Natural killer cell (primary cell): ENCODE data around the gene DAPK2. TPM values are rescaled to one million over a fixed set of nuclear protein-coding genes. Genes with fewer than 3 reads are reported as not detected.

Experiments used
- ATAC-seq, 3 donors: fragments of 150-1000 bp in 2 of 3; fragments of 200-7000 bp in 1 of 3; cut with Tn5 transposase; 1 replicate in 1 of 3; 2 replicates in 2 of 3; pipeline ENCODE4 v1.10.0; 2021; ENCODE audit warnings: mild to moderate bottlenecking in 2 of 3, moderate library complexity in 2 of 3
- DNase-seq, 2 donors: peaks; one replicate each; pipeline versions ENCODE4 v3.0.0 to v3.0.0-alpha.2; 2013 to 2021; ENCODE audit warnings: mixed read lengths in 1 of 2
- H3K27ac ChIP-seq: one replicate; pipeline ENCODE4 v1.5.1; 2013; ENCODE audit warnings: mild to moderate bottlenecking, low read length
- H3K27me3 ChIP-seq: one replicate; pipeline ENCODE4 v1.6.1; 2013; ENCODE audit warnings: low read length; ENCODE audit not compliant: control insufficient read depth, insufficient read depth
- H3K36me3 ChIP-seq: one replicate; pipeline ENCODE4 v1.6.1; 2013; ENCODE audit warnings: low read length; ENCODE audit not compliant: control insufficient read depth, insufficient read depth
- H3K4me1 ChIP-seq: one replicate; pipeline ENCODE4 v1.6.1; 2013; ENCODE audit warnings: low read length; ENCODE audit not compliant: control insufficient read depth, insufficient read depth
- H3K4me3 ChIP-seq: one replicate; pipeline ENCODE4 v1.5.1; 2013; ENCODE audit warnings: low read length
- H3K9me3 ChIP-seq: one replicate; pipeline ENCODE4 v1.6.1; 2013; ENCODE audit warnings: low read length; ENCODE audit not compliant: control insufficient read depth, insufficient read depth
- H3K27ac Mint-ChIP-seq, 2 donors: one replicate each; pipeline ENCODE4 v1.8.0; 2022; ENCODE audit warnings: mild to moderate bottlenecking in 2 of 2, mixed read lengths in 2 of 2, moderate library complexity in 1 of 2
- H3K27me3 Mint-ChIP-seq, 2 donors: one replicate each; pipeline ENCODE4 v1.8.0; 2022; ENCODE audit warnings: low read depth in 2 of 2, mixed read lengths in 2 of 2
- H3K36me3 Mint-ChIP-seq: one replicate; pipeline ENCODE4 v1.8.0; 2022; ENCODE audit warnings: mixed read lengths
- H3K4me1 Mint-ChIP-seq, 2 donors: one replicate each; pipeline ENCODE4 v1.8.0; 2022; ENCODE audit warnings: mixed read lengths in 2 of 2
- H3K4me3 Mint-ChIP-seq: one replicate; pipeline ENCODE4 v1.8.0; 2022; ENCODE audit warnings: mild to moderate bottlenecking, moderate library complexity, mixed read lengths
- H3K9me3 Mint-ChIP-seq, 2 donors: one replicate each; pipeline ENCODE4 v1.8.0; 2022; ENCODE audit warnings: mixed read lengths in 2 of 2
- WGBS: methylation state at CpG from one replicate; pipeline ENCODE4 v1.1.7; 2013; ENCODE audit warnings: missing lambda C conversion rate; ENCODE audit not compliant: insufficient coverage; 5-methylcytosine and 5-hydroxymethylcytosine counted together
- intact Hi-C: fragments of 100-400 bp; cut with micrococcal nuclease; formaldehyde crosslinking; loops from one replicate; pipeline ENCODE4 v1.14.2; 2022
- total RNA-seq, 4 donors: library from RNA; stranded (reverse); fragments of 120-200 nt in 1 of 4; gene quantifications; one replicate each; pipeline versions ENCODE4 v1.2.3 to v1.2.4, GENCODE V29; 2013 to 2022
- TF ChIP-seq, protein P1 (sequence below): fragments of 200-600 bp; IDR thresholded peaks from one replicate; pipeline ENCODE4 v1.8.0; 2022; ENCODE audit warnings: antibody characterized with exemption

DAPK2 gene
- total RNA-seq, 3 donors from 2014 or later (not counting 1 experiment from before 2014, with no cell fraction given), result 3.7 to 25.3 (median 6.0) TPM

GRCh38 chr15:64051093-64051402 is 4.8 kb upstream of the DAPK2 start:
- H3K27me3 ChIP-seq, result peaks cover 2% of the 10 kb centered on the region
- H3K4me1 Mint-ChIP-seq, result peaks cover 0 to 6% of the 10 kb centered on the region in 2 donors
- H3K36me3 Mint-ChIP-seq, result no peaks in the 10 kb centered on the region
- peaks cover 16 to 19% of the 10 kb centered on the region in 2 donors for H3K27me3 Mint-ChIP-seq
- intact Hi-C loops, result no loop called here
- no peaks in the 10 kb centered on the region for H3K9me3 ChIP-seq
- no peaks in the 10 kb centered on the region for H3K36me3 ChIP-seq
- peaks cover 14% of the 10 kb centered on the region for H3K4me1 ChIP-seq
- no peaks in the 10 kb centered on the region for H3K9me3 Mint-ChIP-seq
- no peak for ATAC-seq
- WGBS, result 82% methylated on average over 2 of the region's 2 CpGs
- TF ChIP-seq, protein P1, sequence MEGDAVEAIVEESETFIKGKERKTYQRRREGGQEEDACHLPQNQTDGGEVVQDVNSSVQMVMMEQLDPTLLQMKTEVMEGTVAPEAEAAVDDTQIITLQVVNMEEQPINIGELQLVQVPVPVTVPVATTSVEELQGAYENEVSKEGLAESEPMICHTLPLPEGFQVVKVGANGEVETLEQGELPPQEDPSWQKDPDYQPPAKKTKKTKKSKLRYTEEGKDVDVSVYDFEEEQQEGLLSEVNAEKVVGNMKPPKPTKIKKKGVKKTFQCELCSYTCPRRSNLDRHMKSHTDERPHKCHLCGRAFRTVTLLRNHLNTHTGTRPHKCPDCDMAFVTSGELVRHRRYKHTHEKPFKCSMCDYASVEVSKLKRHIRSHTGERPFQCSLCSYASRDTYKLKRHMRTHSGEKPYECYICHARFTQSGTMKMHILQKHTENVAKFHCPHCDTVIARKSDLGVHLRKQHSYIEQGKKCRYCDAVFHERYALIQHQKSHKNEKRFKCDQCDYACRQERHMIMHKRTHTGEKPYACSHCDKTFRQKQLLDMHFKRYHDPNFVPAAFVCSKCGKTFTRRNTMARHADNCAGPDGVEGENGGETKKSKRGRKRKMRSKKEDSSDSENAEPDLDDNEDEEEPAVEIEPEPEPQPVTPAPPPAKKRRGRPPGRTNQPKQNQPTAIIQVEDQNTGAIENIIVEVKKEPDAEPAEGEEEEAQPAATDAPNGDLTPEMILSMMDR, result no peak
- H3K27ac Mint-ChIP-seq, result no peak overlapping the region
- H3K27ac ChIP-seq, result no peak overlapping the region
- H3K4me3 Mint-ChIP-seq, result no peak overlapping the region
- DNase-seq, result no peak
- no peak overlapping the region for H3K4me3 ChIP-seq

- no peak overlapping the region for H3K4me3 ChIP-seq
- peaks cover 18% of the 10 kb centered on the region for H3K4me1 ChIP-seq
- DNase-seq (no peak), ATAC-seq (no peak)
- no peak overlapping the region for H3K27ac Mint-ChIP-seq
- H3K36me3 ChIP-seq, result no peaks in the 10 kb centered on the region
- no peak overlapping the region for H3K27ac ChIP-seq
- H3K4me1 Mint-ChIP-seq, result peaks cover 0 to 6% of the 10 kb centered on the region in 2 donors
- no peak overlapping the region for H3K4me3 Mint-ChIP-seq
- intact Hi-C loops, result no loop called here
- H3K27me3 ChIP-seq, result peaks cover 2% of the 10 kb centered on the region
- H3K9me3 Mint-ChIP-seq, result no peaks in the 10 kb centered on the region
- 97% methylated on average over 7 of the region's 8 CpGs for WGBS
- no peaks in the 10 kb centered on the region for H3K9me3 ChIP-seq
- no peaks in the 10 kb centered on the region for H3K36me3 Mint-ChIP-seq
- TF ChIP-seq, protein P1, result no peak
- H3K27me3 Mint-ChIP-seq, result peaks cover 16 to 19% of the 10 kb centered on the region in 2 donors
Observed at GRCh38 chr15:64050281-64051092, 4.2 kb upstream of the DAPK2 start.

DNA sequence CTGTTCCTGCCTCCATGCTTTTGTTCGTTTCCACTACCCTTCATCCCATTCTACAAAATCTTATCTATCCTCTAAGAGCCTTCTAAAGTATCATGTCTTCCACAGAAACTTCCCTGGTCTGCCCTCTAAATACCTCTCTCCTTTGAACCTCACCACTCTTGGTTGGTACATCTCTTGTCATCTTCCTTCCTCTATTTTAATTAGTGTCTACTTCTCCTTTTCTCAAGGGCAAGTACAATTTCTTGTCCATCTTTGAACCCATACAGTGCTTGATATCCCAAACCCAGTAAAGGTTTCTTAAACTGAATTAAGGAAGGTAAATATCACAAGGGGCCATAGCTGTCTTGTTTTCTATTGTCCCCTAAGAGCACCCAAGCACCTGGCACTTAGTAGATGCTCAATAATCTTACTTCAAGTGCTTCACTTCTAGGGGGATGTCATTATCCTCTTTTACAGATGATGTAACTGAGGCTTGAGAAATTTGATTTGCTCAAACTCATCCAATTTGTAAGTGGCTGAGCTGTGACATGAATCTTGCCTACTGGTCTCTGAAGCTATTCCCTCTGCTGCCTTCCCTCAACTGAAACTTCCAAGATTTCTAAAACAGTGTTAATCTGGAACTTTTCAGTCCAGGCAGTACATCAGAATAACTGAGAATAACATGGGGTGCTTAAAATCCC is 2.6 kb upstream of the DAPK2 start:
- H3K27ac ChIP-seq, result no peak overlapping the region
- TF ChIP-seq, protein P1, result no peak
- Mint-ChIP-seq H3K4me3 (peak overlapping the region; percentile 25), H3K9me3 (no peaks in the 10 kb centered on the region), H3K4me1 (peaks cover 0 to 11% of the 10 kb centered on the region in 2 donors), H3K27ac (no peak overlapping the region), H3K27me3 (peaks cover 18 to 19% of the 10 kb centered on the region in 2 donors), H3K36me3 (no peaks in the 10 kb centered on the region)
- no peak overlapping the region for H3K4me3 ChIP-seq
- intact Hi-C loops, result loop anchor here (5.0 to 10.0 kb wide), 2 partner anchors 154 to 297 kb away; no protein-coding TSS in a partner anchor
- DNase-seq (no peak), ATAC-seq (no peak)
- H3K9me3 ChIP-seq, result no peaks in the 10 kb centered on the region
- no peaks in the 10 kb centered on the region for H3K36me3 ChIP-seq
- H3K27me3 ChIP-seq, result peaks cover 2% of the 10 kb centered on the region
- H3K4me1 ChIP-seq, result peaks cover 31% of the 10 kb centered on the region
- WGBS, result 85% methylated on average over 1 of the region's 1 CpG
